ENCODE results near the gene ATG14. TPM values are rescaled to one million over a fixed set of nuclear protein-coding genes. Genes with fewer than 3 reads are reported as not detected.

ATG14 gene
- total RNA-seq, 2 experiments from 2014 or later: 4.1 to 4.7 TPM

DNA sequence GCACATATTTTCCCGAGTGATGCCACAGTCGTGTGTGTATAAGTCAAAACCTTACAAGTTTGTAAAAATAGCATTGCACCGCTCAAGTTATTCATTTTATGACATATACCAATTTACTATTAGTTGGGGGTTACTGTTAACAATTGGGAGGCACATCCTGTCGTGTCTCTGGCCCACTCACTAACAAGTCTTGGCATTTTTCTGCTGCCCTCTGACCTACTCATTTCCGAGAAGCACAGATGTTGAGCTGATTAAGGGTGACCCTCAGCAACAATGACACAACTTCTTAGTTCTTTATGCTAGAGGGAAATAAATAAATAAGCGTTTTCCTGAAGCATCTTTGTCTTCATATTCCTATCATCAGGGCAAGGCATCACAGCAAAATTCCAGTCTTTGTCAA, 6.8 kb upstream of the ATG14 start:
- Histone ChIP-seq H3K9me3 (ENCODE audit: low read length) (no peaks in the 10 kb centered on the region), H3K36me3 (ENCODE audit: insufficient read depth, low read length) (no peaks in the 10 kb centered on the region), H3K4me2 (ENCODE audit: low read length) (no peak overlapping the region), H3K4me3 (ENCODE audit: low read depth, low read length, poor library complexity, severe bottlenecking) (no peak overlapping the region), H3K79me2 (ENCODE audit: insufficient read depth, low read depth, low read length) (no peaks in the 10 kb centered on the region), H3K27ac (ENCODE audit: low read depth, low read length, poor library complexity, severe bottlenecking) (no peak overlapping the region), H3K9me2 (ENCODE audit: insufficient read depth, low read length) (no peaks in the 10 kb centered on the region), H4K20me1 (ENCODE audit: insufficient read depth, low read length) (no peaks in the 10 kb centered on the region), H2AFZ (ENCODE audit: low read length) (no peak overlapping the region), H3K4me1 (ENCODE audit: insufficient read depth, low read length, poor library complexity, severe bottlenecking) (no peaks in the 10 kb centered on the region)
- POLR2A ChIA-PET: interaction anchor here (0.7 to 2.2 kb wide), 2 partner anchors 10 to 64 kb away, joined by 3 to 5 read pairs; no protein-coding TSS in a partner anchor
- CTCF ChIA-PET (ENCODE audit: unreplicated experiment): no interaction called here
- intact Hi-C loops (cut with micrococcal nuclease; ENCODE audit: unreplicated experiment): no loop called here
- no peak for TF ChIP-seq EZH2phosphoT487 (IDR thresholded peaks at IDR 0.05; ENCODE audit: borderline replicate concordance, low read depth, low read length)
- TF ChIP-seq, protein P1, sequence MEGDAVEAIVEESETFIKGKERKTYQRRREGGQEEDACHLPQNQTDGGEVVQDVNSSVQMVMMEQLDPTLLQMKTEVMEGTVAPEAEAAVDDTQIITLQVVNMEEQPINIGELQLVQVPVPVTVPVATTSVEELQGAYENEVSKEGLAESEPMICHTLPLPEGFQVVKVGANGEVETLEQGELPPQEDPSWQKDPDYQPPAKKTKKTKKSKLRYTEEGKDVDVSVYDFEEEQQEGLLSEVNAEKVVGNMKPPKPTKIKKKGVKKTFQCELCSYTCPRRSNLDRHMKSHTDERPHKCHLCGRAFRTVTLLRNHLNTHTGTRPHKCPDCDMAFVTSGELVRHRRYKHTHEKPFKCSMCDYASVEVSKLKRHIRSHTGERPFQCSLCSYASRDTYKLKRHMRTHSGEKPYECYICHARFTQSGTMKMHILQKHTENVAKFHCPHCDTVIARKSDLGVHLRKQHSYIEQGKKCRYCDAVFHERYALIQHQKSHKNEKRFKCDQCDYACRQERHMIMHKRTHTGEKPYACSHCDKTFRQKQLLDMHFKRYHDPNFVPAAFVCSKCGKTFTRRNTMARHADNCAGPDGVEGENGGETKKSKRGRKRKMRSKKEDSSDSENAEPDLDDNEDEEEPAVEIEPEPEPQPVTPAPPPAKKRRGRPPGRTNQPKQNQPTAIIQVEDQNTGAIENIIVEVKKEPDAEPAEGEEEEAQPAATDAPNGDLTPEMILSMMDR (conservative IDR thresholded peaks at IDR 0.05; ENCODE audit: low read length): no peak
- no TSS peak for BruUV-seq (replicated peaks)
- DNase-seq (ENCODE audit: low spot score): no peak

DNA sequence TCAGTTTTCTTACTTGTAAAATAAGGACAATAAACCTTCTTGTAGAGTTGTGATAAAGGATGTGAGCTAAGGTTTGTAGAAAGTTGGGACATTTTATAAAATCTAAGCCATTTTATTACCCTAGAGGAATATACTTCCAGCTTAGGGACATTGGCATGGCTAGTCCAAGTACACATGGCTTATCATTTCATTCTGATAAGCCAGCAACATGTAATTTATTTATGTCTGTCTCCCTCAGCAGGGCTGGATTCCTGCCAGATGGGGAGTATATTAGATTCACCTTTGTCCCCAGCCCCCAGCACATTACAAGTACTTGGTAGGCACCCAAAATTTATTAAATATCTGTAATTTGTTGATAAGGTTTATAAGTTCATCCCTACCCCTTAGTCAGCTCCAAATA, 6.3 kb upstream of the ATG14 start:
- Histone ChIP-seq H3K9me3 (ENCODE audit: low read length) (no peaks in the 10 kb centered on the region), H3K4me2 (ENCODE audit: low read length) (no peak overlapping the region), H3K36me3 (ENCODE audit: insufficient read depth, low read length) (no peaks in the 10 kb centered on the region), H3K27ac (ENCODE audit: low read depth, low read length, poor library complexity, severe bottlenecking) (no peak overlapping the region), H3K4me3 (ENCODE audit: low read depth, low read length, poor library complexity, severe bottlenecking) (no peak overlapping the region), H3K79me2 (ENCODE audit: insufficient read depth, low read depth, low read length) (no peaks in the 10 kb centered on the region), H4K20me1 (ENCODE audit: insufficient read depth, low read length) (no peaks in the 10 kb centered on the region), H3K9me2 (ENCODE audit: insufficient read depth, low read length) (no peaks in the 10 kb centered on the region), H2AFZ (ENCODE audit: low read length) (no peak overlapping the region), H3K4me1 (ENCODE audit: insufficient read depth, low read length, poor library complexity, severe bottlenecking) (no peaks in the 10 kb centered on the region)
- DNase-seq (ENCODE audit: low spot score): no peak
- BruUV-seq (replicated peaks): no TSS peak
- TF ChIP-seq, protein P1 (conservative IDR thresholded peaks at IDR 0.05; ENCODE audit: low read length): no peak
- no peak for TF ChIP-seq EZH2phosphoT487 (IDR thresholded peaks at IDR 0.05; ENCODE audit: borderline replicate concordance, low read depth, low read length)
- POLR2A ChIA-PET: interaction anchor here (0.7 to 2.2 kb wide), 3 partner anchors 11 to 109 kb away, joined by 3 to 5 read pairs (median 3); no protein-coding TSS in a partner anchor
- CTCF ChIA-PET (ENCODE audit: unreplicated experiment): no interaction called here
- intact Hi-C loops (cut with micrococcal nuclease; ENCODE audit: unreplicated experiment): no loop called here

DNA sequence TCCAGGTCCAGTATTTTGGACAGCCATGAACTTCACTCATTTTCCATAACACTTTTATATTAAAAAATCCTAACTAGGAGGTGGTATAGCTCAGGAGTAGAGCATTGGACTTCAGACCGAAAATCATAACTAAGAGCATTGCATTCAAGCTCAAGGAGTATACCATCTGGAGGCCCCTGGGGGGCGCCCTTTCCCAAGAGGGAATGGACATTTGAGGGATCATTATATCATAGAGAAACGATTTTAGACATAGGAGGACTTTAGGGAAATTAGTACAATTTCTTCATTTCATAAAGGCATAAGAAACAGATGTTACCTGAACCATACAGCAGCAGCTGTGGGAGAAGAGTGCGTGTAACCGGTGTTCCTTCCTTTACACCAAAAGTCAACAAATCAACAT, 5.2 kb upstream of the ATG14 start:
- H3K27ac ChIP-seq (ENCODE audit: low read depth, low read length, poor library complexity, severe bottlenecking): no peak overlapping the region
- peak; percentile 24 for DNase-seq (ENCODE audit: low spot score)

More for the DNA sequence above, 5.2 kb upstream of the ATG14 start:
- H3K4me2 ChIP-seq (ENCODE audit: low read length): no peak overlapping the region
- 0 out of 2 replicates have a peak, but pooled peaks cover 3% of the 10 kb centered on the region for H3K9me2 ChIP-seq (ENCODE audit: insufficient read depth, low read length)
- H3K9me3 ChIP-seq (ENCODE audit: low read length): no peaks in the 10 kb centered on the region
- no peaks in the 10 kb centered on the region for H4K20me1 ChIP-seq (ENCODE audit: insufficient read depth, low read length)
- H2AFZ ChIP-seq (ENCODE audit: low read length): no peak overlapping the region
- no peaks in the 10 kb centered on the region for H3K36me3 ChIP-seq (ENCODE audit: insufficient read depth, low read length)
- peaks cover 6% of the 10 kb centered on the region for H3K4me1 ChIP-seq (ENCODE audit: insufficient read depth, low read length, poor library complexity, severe bottlenecking)
- H3K4me3 ChIP-seq (ENCODE audit: low read depth, low read length, poor library complexity, severe bottlenecking): no peak overlapping the region
- CTCF ChIA-PET (ENCODE audit: unreplicated experiment): interaction anchor here (0.9 kb wide), 1 partner anchor 12 kb away, joined by 3 read pairs; no protein-coding TSS in a partner anchor
- TF ChIP-seq EZH2phosphoT487 (IDR thresholded peaks at IDR 0.05; ENCODE audit: borderline replicate concordance, low read depth, low read length): no peak
- TF ChIP-seq, protein P1 (conservative IDR thresholded peaks at IDR 0.05; ENCODE audit: low read length): peak; percentile 79
- H3K79me2 ChIP-seq (ENCODE audit: insufficient read depth, low read depth, low read length): no peaks in the 10 kb centered on the region
- POLR2A ChIA-PET: interaction anchor here (1.0 kb wide), 1 partner anchor 12 kb away, joined by 3 read pairs; no protein-coding TSS in a partner anchor
- intact Hi-C loops (cut with micrococcal nuclease; ENCODE audit: unreplicated experiment): no loop called here
- BruUV-seq (replicated peaks): no TSS peak

Measured in OCI-LY7 (cell line).